H1 (cell line): Measurements from ENCODE around the gene ARHGAP15.

ENCODE experiments used
- GTF2F1 ChIP-seq: IDR thresholded peaks from 2 replicates; pipeline ENCODE4 v1.6.1; 2012; ENCODE audit warnings: low read depth, low read length, improper control_type of control experiment, borderline replicate concordance
- HDAC2 ChIP-seq, 2 experiments: fragments of 300-600 bp in 1 of 2; sonication (generic) in 1 of 2; IDR thresholded peaks; 2 replicates each; pipeline ENCODE4 v1.6.1; 2011 to 2012; ENCODE audit warnings: low read depth in 2 of 2, low read length in 2 of 2, mild to moderate bottlenecking in 2 of 2, moderate library complexity in 2 of 2, borderline replicate concordance in 1 of 2, inconsistent platforms in 1 of 2
- JUND ChIP-seq: IDR thresholded peaks from 2 replicates; pipeline ENCODE4 v1.6.1; 2011; ENCODE audit warnings: mild to moderate bottlenecking, improper control_type of control experiment, low read length
- RNF2 ChIP-seq: fragments of 200-900, 300-1000 bp; sonication (generic); IDR thresholded peaks from 2 replicates; pipeline ENCODE4 v1.7.1; 2016; ENCODE audit warnings: borderline replicate concordance, low read depth, mild to moderate bottlenecking, antibody characterized with exemption, low read length; ENCODE audit not compliant: poor library complexity, severe bottlenecking; ENCODE audit errors: missing control alignments
- TAF1 ChIP-seq: IDR thresholded peaks from 2 replicates; pipeline ENCODE4 v1.6.1; 2011; ENCODE audit warnings: mild to moderate bottlenecking, low read depth, low read length
- TAF7 ChIP-seq: optimal IDR thresholded peaks from 2 replicates; pipeline ENCODE3; 2011; ENCODE audit warnings: low read depth, mild to moderate bottlenecking, inconsistent platforms, low read length, moderate library complexity, borderline replicate concordance
- TCF12 ChIP-seq: IDR thresholded peaks from 2 replicates; pipeline ENCODE4 v1.6.1; 2011; ENCODE audit warnings: low read depth, mild to moderate bottlenecking, low read length

DNA sequence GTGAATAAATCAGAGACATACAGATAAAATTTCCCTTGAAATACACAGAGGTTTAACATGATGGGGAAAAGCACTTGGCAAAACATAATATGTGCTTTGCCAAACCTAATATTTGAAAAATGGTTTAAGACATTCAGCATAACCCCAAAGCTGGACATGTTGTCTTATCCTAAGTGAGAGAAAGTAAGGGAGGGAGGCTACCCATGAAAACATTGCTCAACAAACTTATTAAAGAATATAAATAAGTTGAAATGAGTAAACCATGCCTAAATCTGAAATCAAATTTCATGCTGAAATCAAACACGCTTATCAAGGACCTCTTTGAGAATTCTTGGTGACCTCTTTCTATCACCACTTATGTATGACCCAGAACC is 81.2 kb downstream of the ARHGAP15 start:
- TF ChIP-seq TAF1, result no peak
- TF ChIP-seq GTF2F1, result no peak
- no peak for TF ChIP-seq TAF7
- no peak for TF ChIP-seq TCF12
- no peak for TF ChIP-seq JUND
- no peak for TF ChIP-seq HDAC2 (IDR thresholded peaks at IDR 0.05; ENCODE audit: borderline replicate concordance in 1 of 2, low read depth in 2 of 2, low read length in 2 of 2)
- no peak for TF ChIP-seq RNF2
